H1 (cell line): ENCODE data around the gene TCF7L2. TPM values are rescaled to one million over a fixed set of nuclear protein-coding genes. Genes with fewer than 3 reads are reported as not detected.

Experiments
- CTCF ChIA-PET: fragments of 300-600 bp; sonication (Branson Sonifier 250); formaldehyde crosslinking; loops from one replicate; lab custom pipeline; 2021; ENCODE audit not compliant: partially characterized antibody; lab: Charles Lee
- POLR2A ChIA-PET: fragments of 300-600 bp; sonication (Branson Sonifier 250); formaldehyde crosslinking; loops from one replicate; lab custom pipeline; 2021; ENCODE audit warnings: inconsistent platforms; ENCODE audit not compliant: partially characterized antibody; lab: Charles Lee
- DNase-seq, 2 experiments: peaks; one replicate each; pipeline versions ENCODE4 v3.0.0 to v3.0.0-alpha.2; 2010 to 2022; ENCODE audit warnings: low spot score in 2 of 2, low read depth in 1 of 2, mixed read lengths in 1 of 2
- FAIRE-seq: peaks from 2 replicates; lab custom pipeline; 2011; peaks lifted over from hg19 to GRCh38; lab: Jason Lieb, UNC
- H2AFZ ChIP-seq: 2 replicates; pipeline ENCODE4 v1.8.1; 2012; ENCODE audit warnings: low read length, inconsistent platforms
- H2AK5ac ChIP-seq: 2 replicates; pipeline ENCODE4 v1.6.1; 2013; ENCODE audit warnings: low read depth, low read length
- H2BK120ac ChIP-seq: replicated peaks from 2 replicates; pipeline ENCODE3; 2013; ENCODE audit warnings: low read depth, low read length, inconsistent platforms
- H2BK12ac ChIP-seq: 2 replicates; pipeline ENCODE4 v1.6.1; 2013; ENCODE audit warnings: low read depth, low read length
- H2BK15ac ChIP-seq: 2 replicates; pipeline ENCODE4 v1.6.1; 2013; ENCODE audit warnings: low read length
- H2BK20ac ChIP-seq: 2 replicates; pipeline ENCODE4 v1.6.1; 2013; ENCODE audit warnings: low read length
- H2BK5ac ChIP-seq: 2 replicates; pipeline ENCODE4 v1.6.1; 2013; ENCODE audit warnings: low read depth, low read length
- H3K14ac ChIP-seq: 2 replicates; pipeline ENCODE4 v1.6.1; 2013; ENCODE audit warnings: inconsistent platforms; ENCODE audit not compliant: insufficient read length
- H3K18ac ChIP-seq: 2 replicates; pipeline ENCODE4 v1.6.1; 2013; ENCODE audit warnings: low read length; ENCODE audit errors: extremely low read depth
- H3K23ac ChIP-seq: 2 replicates; pipeline ENCODE4 v1.6.1; 2013; ENCODE audit warnings: inconsistent platforms; ENCODE audit not compliant: insufficient read length
- H3K23me2 ChIP-seq: 2 replicates; pipeline ENCODE4 v1.6.1; 2013; ENCODE audit warnings: low read depth, low read length
- H3K27ac ChIP-seq: 2 replicates; pipeline ENCODE4 v1.6.1; 2011; ENCODE audit warnings: low read depth, low read length, inconsistent platforms
- H3K27me3 ChIP-seq, 4 experiments: replicated peaks in 1 of 4; 1 replicate in 1 of 4; 2 replicates in 3 of 4; pipeline versions ENCODE4 v1.6.1 to v1.8.1; 2011 to 2013; ENCODE audit warnings: low read length in 3 of 4, mild to moderate bottlenecking in 3 of 4, inconsistent platforms in 2 of 4, mixed read lengths in 2 of 4, moderate library complexity in 1 of 4; ENCODE audit not compliant: control insufficient read depth in 3 of 4, insufficient read depth in 3 of 4; ENCODE audit errors: extremely low read depth in 1 of 4
- H3K36me3 ChIP-seq, 4 experiments: 2 replicates each; pipeline versions ENCODE4 v1.6.1 to v1.8.1; 2011 to 2013; ENCODE audit warnings: mild to moderate bottlenecking in 4 of 4, low read length in 3 of 4, moderate library complexity in 2 of 4, control low read depth in 1 of 4, inconsistent platforms in 1 of 4; ENCODE audit not compliant: insufficient read depth in 4 of 4, control insufficient read depth in 2 of 4
- H3K4ac ChIP-seq: replicated peaks from 2 replicates; pipeline ENCODE3; 2013; ENCODE audit warnings: low read length, low read depth, mixed read lengths, inconsistent platforms; ENCODE audit not compliant: insufficient read length
- H3K4me1 ChIP-seq, 4 experiments: replicated peaks in 1 of 4; 1 replicate in 1 of 4; 2 replicates in 3 of 4; pipeline versions ENCODE4 v1.6.1 to v1.8.1; 2011 to 2013; ENCODE audit warnings: low read length in 3 of 4, inconsistent platforms in 2 of 4, mixed read lengths in 1 of 4; ENCODE audit not compliant: insufficient read depth in 4 of 4, control insufficient read depth in 3 of 4
- H3K4me2 ChIP-seq, 2 experiments: 2 replicates each; pipeline versions ENCODE4 v1.6.1 to v1.8.1; 2011 to 2013; ENCODE audit warnings: low read depth in 2 of 2, low read length in 2 of 2, control low read depth in 1 of 2, inconsistent platforms in 1 of 2, mild to moderate bottlenecking in 1 of 2; ENCODE audit not compliant: insufficient read depth in 1 of 2
- H3K4me3 ChIP-seq, 4 experiments: fragments of 200-600, 300-600 bp in 1 of 4; sonication (generic), shearing (Covaris generic), sonication (Bioruptor Twin) in 1 of 4; 2 replicates each; pipeline versions ENCODE4 v1.5.1 to v1.8.1; 2011 to 2016; ENCODE audit warnings: low read length in 4 of 4, low read depth in 3 of 4, control low read depth in 2 of 4, inconsistent platforms in 2 of 4, mild to moderate bottlenecking in 2 of 4, mixed read lengths in 1 of 4, moderate library complexity in 1 of 4; ENCODE audit not compliant: insufficient read depth in 2 of 4; ENCODE audit errors: extremely low read depth in 1 of 4
- H3K56ac ChIP-seq: replicated peaks from 2 replicates; pipeline ENCODE3; 2013; ENCODE audit warnings: low read depth, mild to moderate bottlenecking, mixed read lengths, low read length, inconsistent platforms; ENCODE audit not compliant: insufficient read length
- H3K79me1 ChIP-seq: 2 replicates; pipeline ENCODE4 v1.6.1; 2013; ENCODE audit warnings: low read depth, low read length, control low read depth
- H3K79me2 ChIP-seq, 2 experiments: 2 replicates each; pipeline versions ENCODE4 v1.6.1 to v1.8.1; 2012 to 2013; ENCODE audit warnings: low read length in 2 of 2, mild to moderate bottlenecking in 2 of 2, inconsistent platforms in 1 of 2; ENCODE audit not compliant: insufficient read depth in 2 of 2, control insufficient read depth in 1 of 2
- H3K9ac ChIP-seq, 4 experiments: replicated peaks in 1 of 4; 1 replicate in 1 of 4; 2 replicates in 3 of 4; pipeline versions ENCODE4 v1.6.1 to v1.8.1; 2011 to 2013; ENCODE audit warnings: low read depth in 3 of 4, low read length in 3 of 4, control low read depth in 2 of 4, mild to moderate bottlenecking in 2 of 4, moderate library complexity in 2 of 4, inconsistent platforms in 1 of 4; ENCODE audit errors: extremely low read depth in 1 of 4
- H3K9me3 ChIP-seq, 2 experiments: 2 replicates each; pipeline versions ENCODE4 v1.6.1 to v1.8.1; 2012 to 2013; ENCODE audit warnings: mild to moderate bottlenecking in 2 of 2, moderate library complexity in 2 of 2, control low read depth in 1 of 2, inconsistent platforms in 1 of 2, low read depth in 1 of 2, low read length in 1 of 2, mixed read lengths in 1 of 2; ENCODE audit not compliant: insufficient read depth in 2 of 2
- H4K20me1 ChIP-seq, 2 experiments: replicated peaks in 1 of 2; 2 replicates each; pipeline versions ENCODE3 to v1.8.1; 2011 to 2013; ENCODE audit warnings: inconsistent platforms in 2 of 2, low read length in 2 of 2, mild to moderate bottlenecking in 1 of 2; ENCODE audit not compliant: insufficient read depth in 2 of 2, control insufficient read depth in 1 of 2
- H4K5ac ChIP-seq: 2 replicates; pipeline ENCODE4 v1.6.1; 2013; ENCODE audit warnings: low read length, low read depth, mixed read lengths, inconsistent platforms; ENCODE audit not compliant: insufficient read length
- H4K8ac ChIP-seq: 2 replicates; pipeline ENCODE4 v1.8.0; 2013; ENCODE audit warnings: mild to moderate bottlenecking, moderate library complexity, low read length, inconsistent platforms; ENCODE audit not compliant: insufficient read depth; ENCODE audit errors: extremely low read depth
- H4K91ac ChIP-seq: replicated peaks from 2 replicates; pipeline ENCODE3; 2013; ENCODE audit warnings: low read length, mixed read lengths, inconsistent platforms; ENCODE audit not compliant: insufficient read length
- CHD1 ChIP-seq: IDR thresholded peaks from 2 replicates; pipeline ENCODE4 v1.6.1; 2012; ENCODE audit warnings: low read depth, low read length, improper control_type of control experiment
- CREB1 ChIP-seq: IDR thresholded peaks from 2 replicates; pipeline ENCODE4 v1.6.1; 2012; ENCODE audit warnings: inconsistent platforms
- CTBP2 ChIP-seq: IDR thresholded peaks from 2 replicates; pipeline ENCODE4 v1.7.0; 2011; ENCODE audit warnings: borderline replicate concordance, mild to moderate bottlenecking, moderate library complexity, mixed read lengths, low read length; ENCODE audit not compliant: insufficient read depth, insufficient read length
- KDM5A ChIP-seq: fragments of 200-600 bp; IDR thresholded peaks from 2 replicates; pipeline ENCODE4 v1.7.1; 2012; ENCODE audit warnings: mild to moderate bottlenecking, low read length, inconsistent platforms, mixed read lengths
- MAFK ChIP-seq: IDR thresholded peaks from 2 replicates; pipeline ENCODE4 v1.6.1; 2012; ENCODE audit warnings: low read depth, mild to moderate bottlenecking, improper control_type of control experiment, low read length
- MAX ChIP-seq: IDR thresholded peaks from 2 replicates; pipeline ENCODE4 v1.6.1; 2012; ENCODE audit warnings: inconsistent platforms
- SP1 ChIP-seq: IDR thresholded peaks from 2 replicates; pipeline ENCODE4 v1.6.1; 2011; ENCODE audit warnings: low read depth, low read length
- ZNF274 ChIP-seq: IDR thresholded peaks from 2 replicates; pipeline ENCODE4 v1.7.0; 2012; ENCODE audit warnings: low read length, borderline replicate concordance; ENCODE audit errors: extremely low read depth
- WGBS, 2 experiments: shearing (Covaris generic) in 1 of 2; methylation state at CpG; one replicate each; pipeline versions ENCODE4 v1.1.6 to v1.1.7; 2013 to 2015; ENCODE audit warnings: low lambda C conversion rate in 2 of 2, mixed read lengths in 2 of 2, inconsistent platforms in 1 of 2, low coverage in 1 of 2, missing lambda C conversion rate in 1 of 2; ENCODE audit not compliant: insufficient replicate concordance in 2 of 2, insufficient coverage in 1 of 2, insufficient read length in 1 of 2; ENCODE audit errors: extremely low coverage in 1 of 2, missing lambda C conversion rate in 1 of 2; 5-methylcytosine and 5-hydroxymethylcytosine counted together
- polyA plus RNA-seq, 7 experiments: library from polyadenylated mRNA; depleted of rRNA in 3 of 7; stranded (reverse) in 5 of 7; unstranded in 2 of 7; fragments of >200 nt in 5 of 7; fragments of 200-250 nt in 2 of 7; gene quantifications; 1 replicate in 5 of 7; 2 replicates in 1 of 7; 4 replicates in 1 of 7; pipeline versions ENCODE4 v1.2.1 to v1.2.3, GENCODE V29; 2011 to 2013; ENCODE audit warnings: missing spikeins in 2 of 7, mixed read lengths in 2 of 7
- total RNA-seq: library from RNA; stranded (reverse); fragmentation: NEBNext Ultra II Directional; extraction: Animal tissue kit (Norgen Biotek cat#: 25700); gene quantifications from 2 replicates; pipeline ENCODE4 v1.2.1, GENCODE V29; 2021
- TF ChIP-seq, protein P1 (sequence below): IDR thresholded peaks from 2 replicates; pipeline ENCODE4 v1.6.1; 2012; ENCODE audit warnings: inconsistent platforms

TCF7L2 gene
- total and polyA plus RNA-seq, 2 of the 8 experiments (the other 6 are each of a cell fraction or from before 2014, with no cell fraction given), result 33.9 to 67.3 TPM

DNA sequence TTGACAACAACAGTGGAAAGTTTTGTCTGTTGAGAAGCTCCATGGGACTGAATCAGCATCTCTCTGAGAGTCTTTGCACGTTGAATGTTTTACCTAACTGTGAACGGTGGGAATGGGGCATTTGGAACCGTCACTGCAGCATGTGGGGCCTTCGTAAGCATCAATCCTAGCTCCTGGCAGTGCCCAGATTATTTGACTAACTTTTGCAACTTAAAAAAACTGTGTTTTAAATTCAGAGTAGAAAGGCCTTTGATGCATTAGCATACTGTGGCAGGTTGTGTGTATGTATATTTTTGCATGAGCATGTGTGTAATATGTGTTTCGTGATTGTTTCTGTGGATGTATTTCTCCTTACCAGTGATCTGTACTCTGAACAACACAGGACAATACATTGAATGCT, 194.5 kb downstream of the TCF7L2 start:
- Histone ChIP-seq H2BK15ac (no peak overlapping the region), H3K23ac (no peak overlapping the region), H2BK5ac (no peak overlapping the region), H3K27me3 (no peaks in the 10 kb centered on the region)
- DNase-seq, result no peak
- TF ChIP-seq CREB1 (no peak), ZNF274 (no peak), CTBP2 (no peak), CHD1 (no peak), KDM5A (no peak), MAX (no peak), MAFK (no peak), SP1 (no peak)
- TF ChIP-seq, protein P1, sequence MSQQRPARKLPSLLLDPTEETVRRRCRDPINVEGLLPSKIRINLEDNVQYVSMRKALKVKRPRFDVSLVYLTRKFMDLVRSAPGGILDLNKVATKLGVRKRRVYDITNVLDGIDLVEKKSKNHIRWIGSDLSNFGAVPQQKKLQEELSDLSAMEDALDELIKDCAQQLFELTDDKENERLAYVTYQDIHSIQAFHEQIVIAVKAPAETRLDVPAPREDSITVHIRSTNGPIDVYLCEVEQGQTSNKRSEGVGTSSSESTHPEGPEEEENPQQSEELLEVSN, result no peak
- TF ChIP-seq, all 59 proteins: peak for 0
- FAIRE-seq, result no peak
- Histone ChIP-seq H3K56ac (no peak overlapping the region), H3K4me3 (no peak overlapping the region), H3K27ac (no peak overlapping the region), H4K8ac (no peak overlapping the region), H4K5ac (no peak overlapping the region), H3K9me3 (no peaks in the 10 kb centered on the region), H3K4ac (no peak overlapping the region), H3K4me2 (no peak overlapping the region), H2BK120ac (no peak overlapping the region), H2BK20ac (no peak overlapping the region), H3K18ac (no peak overlapping the region), H2BK12ac (no peak overlapping the region), H3K14ac (no peak overlapping the region), H2AFZ (no peak overlapping the region), H3K4me1 (peaks cover 0 to 7% (median 1%) of the 10 kb centered on the region in 4 experiments; a peak in 6 of 7 replicates), H3K79me2 (peaks cover 0 to 30% of the 10 kb centered on the region in 2 experiments; a peak in 2 of 4 replicates), H3K9ac (no peak overlapping the region), H4K20me1 (no peaks in the 10 kb centered on the region), H3K23me2 (no peaks in the 10 kb centered on the region; the same call in 1 of the 2 replicates), H3K36me3 (peaks cover 20 to 90% (median 59%) of the 10 kb centered on the region in 4 experiments), H4K91ac (no peak overlapping the region), H2AK5ac (no peak overlapping the region), H3K79me1 (peaks cover 4% of the 10 kb centered on the region; the same call in 1 of the 2 replicates)
- ChIA-PET CTCF (interaction anchor here (1.1 to 2.5 kb wide), 4 partner anchors 8 to 28 kb away, joined by 3 to 6 read pairs (median 5); no protein-coding TSS in a partner anchor), POLR2A (no interaction called here)
- 92% methylated on average over 5 of the region's 5 CpGs; no CpG with 5 or more reads in 1 of the 2 experiments for WGBS, 2 experiments
